Caki2 (cell line): ENCODE data around the gene ACSM2A. TPM values are rescaled to one million over a fixed set of nuclear protein-coding genes. Genes with fewer than 3 reads are reported as not detected.
"Not testable (repeated sequence)": the region's sequence is repeated elsewhere in the genome, so short reads cannot be mapped to it uniquely, and the experiment has no call there.

Experiments
- DNase-seq: peaks from one replicate; pipeline ENCODE4 v3.0.0-alpha.2; 2015; ENCODE audit warnings: low read depth
- in situ Hi-C: cut with HindIII; loops from 2 replicates; pipeline ENCODE4 v1.10.0; 2016; ENCODE audit warnings: low sequenced_read_pairs, low pct_unique_long_range_greater_than_20kb, mixed read lengths
- total RNA-seq: library from RNA; depleted of rRNA; stranded (reverse); fragments of >200 nt; shearing (Covaris generic); gene quantifications from 2 replicates; pipeline ENCODE4 v1.2.3, GENCODE V29; 2014; ENCODE audit warnings: low replicate concordance; rRNA removed

Gene ACSM2A
- total RNA-seq, 1 experiment from 2014 or later, result not detected

DNA sequence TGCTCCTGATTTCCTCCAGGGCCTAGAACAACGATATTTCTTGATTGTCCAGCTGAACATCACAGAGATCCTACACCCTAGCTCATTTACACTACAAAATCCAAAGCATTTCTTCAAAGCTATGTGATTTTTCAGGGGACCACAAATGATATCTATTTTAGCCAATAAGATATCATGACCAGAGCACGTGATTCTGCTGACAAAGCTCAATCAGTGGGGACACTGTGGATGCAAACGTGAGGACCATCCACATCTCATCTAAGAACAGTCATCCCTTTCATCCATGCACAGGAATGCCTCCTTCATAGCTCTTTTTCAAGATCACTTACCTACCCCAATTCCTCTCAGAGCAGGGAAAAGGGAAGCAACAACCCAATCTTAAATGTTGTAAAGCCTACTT, 67.9 kb downstream of the ACSM2A start:
- DNase-seq, result no peak
- in situ Hi-C loops, result no loop called here

GRCh38 chr16:20520103-20520502, 68.8 kb downstream of the ACSM2A start:
- no peak for DNase-seq

GRCh38 chr16:20531795-20532194, 80.5 kb downstream of the ACSM2A start:
- in situ Hi-C loops, DNase-seq: not testable (repeated sequence)

More at GRCh38 chr16:20520103-20520502, 68.8 kb downstream of the ACSM2A start:
- in situ Hi-C loops, result no loop called here

- in situ Hi-C loops, DNase-seq: not testable (repeated sequence)
These were observed 81.0 kb downstream of the ACSM2A start for GRCh38 chr16:20532284-20532792.

- in situ Hi-C loops, DNase-seq: not testable (repeated sequence)
These were observed 85.3 kb downstream of the ACSM2A start for GRCh38 chr16:20536669-20537068.

Other genes with a start within 250 kb of the ACSM2A start
- gene GP2, start 124.0 kb upstream of the ACSM2A start, total RNA-seq, result not detected in 2 replicates
- not detected in 2 replicates for gene UMOD, start 98.8 kb upstream of the ACSM2A start, total RNA-seq
- not detected in 2 replicates for gene PDILT, start 46.8 kb upstream of the ACSM2A start, total RNA-seq
- gene ACSM5, start 42.0 kb upstream of the ACSM2A start, total RNA-seq, result 3.2 and 8.0 TPM in 2 replicates
- gene ACSM2B, start 124.8 kb downstream of the ACSM2A start, total RNA-seq, result not detected in 2 replicates
- gene ACSM1, start 246.2 kb downstream of the ACSM2A start, total RNA-seq, result 1.0 and 3.7 TPM in 2 replicates